GM21717 (cell line): ENCODE data around the gene HELZ.
A peak's percentile ranks its signal among the peaks of the same experiment; 100 is the strongest.

Experiments
- ATAC-seq: cut with Tn5 transposase; IDR thresholded peaks from one replicate; pipeline ENCODE4 v1.9.1; 2021; ENCODE audit warnings: mild to moderate bottlenecking, moderate library complexity; ENCODE audit not compliant: unreplicated experiment

HELZ gene

GRCh38 chr17:67035131-67036083 is 209.6 kb downstream of the HELZ start:
- ATAC-seq = peak; percentile 86

- no peak for ATAC-seq
These were observed 211.4 kb downstream of the HELZ start for GRCh38 chr17:67033613-67034012.

GRCh38 chr17:67032985-67033384 is 212.0 kb downstream of the HELZ start:
- no peak for ATAC-seq

GRCh38 chr17:67032382-67032781 is 212.6 kb downstream of the HELZ start:
- no peak for ATAC-seq

- no peak for ATAC-seq
These were observed 214.4 kb downstream of the HELZ start for GRCh38 chr17:67030641-67031040.

- ATAC-seq = no peak
These were observed 217.9 kb downstream of the HELZ start for GRCh38 chr17:67027031-67027628.

GRCh38 chr17:67026341-67026740 is 218.7 kb downstream of the HELZ start:
- ATAC-seq = no peak

- ATAC-seq = no peak
These were observed 219.7 kb downstream of the HELZ start for GRCh38 chr17:67025216-67025792.

GRCh38 chr17:67024736-67025135 is 220.3 kb downstream of the HELZ start:
- no peak for ATAC-seq

GRCh38 chr17:67022451-67022810 is 222.6 kb downstream of the HELZ start:
- no peak for ATAC-seq

- no peak for ATAC-seq
These were observed 223.1 kb downstream of the HELZ start for GRCh38 chr17:67021743-67022450.

GRCh38 chr17:67021196-67021595 is 223.8 kb downstream of the HELZ start:
- ATAC-seq = no peak
